ENCODE data around the gene C1QL1. TPM values are rescaled to one million over a fixed set of nuclear protein-coding genes. Genes with fewer than 3 reads are reported as not detected.

C1QL1 gene
- total and polyA plus RNA-seq, 2 of the 13 experiments (the other 11 are each of a cell fraction or from before 2014, with no cell fraction given) = 0.11 TPM

GRCh38 chr17:44933824-44934744, 34.0 kb downstream of the C1QL1 start:
- DNase-seq (ENCODE audit: low spot score) (no peak), ATAC-seq (no peak; the same call in 2 of the 3 replicates), FAIRE-seq (no peak)
- H3K36me3 ChIP-seq (replicated peaks in 1 of 2; ENCODE audit: control insufficient read depth in 1 of 2, insufficient read depth in 2 of 2, low read length in 2 of 2) = peaks cover 43 to 69% of the 10 kb centered on the region in 2 experiments
- no TSS peak for BruUV-seq (replicated peaks)
- no peak overlapping the region for H3K4me3 ChIP-seq (replicated peaks in 1 of 3; ENCODE audit: insufficient read depth in 1 of 3, low read depth in 2 of 3, low read length in 3 of 3)
- POLR2A ChIA-PET = no interaction called here
- no peaks in the 10 kb centered on the region for H3K27me3 ChIP-seq (ENCODE audit: control insufficient read depth in 1 of 2, insufficient read depth in 2 of 2, low read length in 2 of 2)
- H3K79me2 ChIP-seq (ENCODE audit: insufficient read depth, low read length) = peaks cover 3% of the 10 kb centered on the region
- intact Hi-C loops (cut with micrococcal nuclease; ENCODE audit: unreplicated experiment) (no loop called here), in situ Hi-C loops (cut with HindIII; ENCODE audit: extremely low pct_ligation_motif_present, low pct_unique_long_range_greater_than_20kb) (no loop called here)
- H3K9ac ChIP-seq (ENCODE audit: insufficient read depth, low read depth, low read length) = no peak overlapping the region
- no peaks in the 10 kb centered on the region for H4K20me1 ChIP-seq (ENCODE audit: insufficient read depth, low read length)
- WGBS (ENCODE audit: low lambda C conversion rate) = 99% methylated on average over 26 of the region's 34 CpGs
- no peaks in the 10 kb centered on the region for H3K4me1 ChIP-seq (ENCODE audit: insufficient read depth, low read length)
- H3K27ac ChIP-seq (ENCODE audit: extremely low read length, insufficient read depth, low read length) = no peak overlapping the region
- no peak overlapping the region for H3K4me2 ChIP-seq (ENCODE audit: low read depth, low read length)
- H3K9me3 ChIP-seq (ENCODE audit: low read length) = no peaks in the 10 kb centered on the region
- TF ChIP-seq, protein P1, sequence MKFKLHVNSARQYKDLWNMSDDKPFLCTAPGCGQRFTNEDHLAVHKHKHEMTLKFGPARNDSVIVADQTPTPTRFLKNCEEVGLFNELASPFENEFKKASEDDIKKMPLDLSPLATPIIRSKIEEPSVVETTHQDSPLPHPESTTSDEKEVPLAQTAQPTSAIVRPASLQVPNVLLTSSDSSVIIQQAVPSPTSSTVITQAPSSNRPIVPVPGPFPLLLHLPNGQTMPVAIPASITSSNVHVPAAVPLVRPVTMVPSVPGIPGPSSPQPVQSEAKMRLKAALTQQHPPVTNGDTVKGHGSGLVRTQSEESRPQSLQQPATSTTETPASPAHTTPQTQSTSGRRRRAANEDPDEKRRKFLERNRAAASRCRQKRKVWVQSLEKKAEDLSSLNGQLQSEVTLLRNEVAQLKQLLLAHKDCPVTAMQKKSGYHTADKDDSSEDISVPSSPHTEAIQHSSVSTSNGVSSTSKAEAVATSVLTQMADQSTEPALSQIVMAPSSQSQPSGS (CRISPR knock-in tag; IDR thresholded peaks at IDR 0.05) = no peak
- TF ChIP-seq RBFOX2 (IDR thresholded peaks at IDR 0.05; ENCODE audit: low read depth, low read length) (0 out of 2 replicates have a peak, but pooled peaks have one; percentile 32), AGO2 (optimal IDR thresholded peaks at IDR 0.05; ENCODE audit: low read depth, low read length) (peak; percentile 62), GFI1 (CRISPR knock-in tag; IDR thresholded peaks at IDR 0.05; ENCODE audit: borderline replicate concordance) (no peak)
- CTCF ChIA-PET (ENCODE audit: low intra/inter-chr PET ratio, low total read pairs) = no interaction called here
- H2AFZ ChIP-seq (ENCODE audit: low read length) = no peak overlapping the region

GRCh38 chr17:44932787-44933097, 35.4 kb downstream of the C1QL1 start:
- Histone ChIP-seq H2AFZ (ENCODE audit: low read length) (no peak overlapping the region), H3K9ac (ENCODE audit: insufficient read depth, low read depth, low read length) (no peak overlapping the region), H3K27ac (ENCODE audit: extremely low read length, insufficient read depth, low read length) (no peak overlapping the region), H3K4me3 (replicated peaks in 1 of 3; ENCODE audit: insufficient read depth in 1 of 3, low read depth in 2 of 3, low read length in 3 of 3) (no peak overlapping the region), H3K36me3 (replicated peaks in 1 of 2; ENCODE audit: control insufficient read depth in 1 of 2, insufficient read depth in 2 of 2, low read length in 2 of 2) (peaks cover 55 to 82% of the 10 kb centered on the region in 2 experiments), H3K4me2 (ENCODE audit: low read depth, low read length) (no peak overlapping the region), H3K27me3 (ENCODE audit: control insufficient read depth in 1 of 2, insufficient read depth in 2 of 2, low read length in 2 of 2) (no peaks in the 10 kb centered on the region), H3K9me3 (ENCODE audit: low read length) (no peaks in the 10 kb centered on the region), H3K4me1 (ENCODE audit: insufficient read depth, low read length) (no peaks in the 10 kb centered on the region), H3K79me2 (ENCODE audit: insufficient read depth, low read length) (no peaks in the 10 kb centered on the region), H4K20me1 (ENCODE audit: insufficient read depth, low read length) (no peaks in the 10 kb centered on the region)
- FAIRE-seq (no peak), ATAC-seq (no peak), DNase-seq (ENCODE audit: low spot score) (no peak)
- POLR2A ChIA-PET = no interaction called here
- CTCF ChIA-PET (ENCODE audit: low intra/inter-chr PET ratio, low total read pairs) = no interaction called here
- intact Hi-C loops (cut with micrococcal nuclease; ENCODE audit: unreplicated experiment) (no loop called here), in situ Hi-C loops (cut with HindIII; ENCODE audit: extremely low pct_ligation_motif_present, low pct_unique_long_range_greater_than_20kb) (no loop called here)
- BruUV-seq (replicated peaks) = no TSS peak
- WGBS (ENCODE audit: low lambda C conversion rate) = 98% methylated on average over 6 of the region's 6 CpGs
- TF ChIP-seq ZNF234 (CRISPR knock-in tag; conservative IDR thresholded peaks at IDR 0.05) = no peak
- TF ChIP-seq, protein P2, sequence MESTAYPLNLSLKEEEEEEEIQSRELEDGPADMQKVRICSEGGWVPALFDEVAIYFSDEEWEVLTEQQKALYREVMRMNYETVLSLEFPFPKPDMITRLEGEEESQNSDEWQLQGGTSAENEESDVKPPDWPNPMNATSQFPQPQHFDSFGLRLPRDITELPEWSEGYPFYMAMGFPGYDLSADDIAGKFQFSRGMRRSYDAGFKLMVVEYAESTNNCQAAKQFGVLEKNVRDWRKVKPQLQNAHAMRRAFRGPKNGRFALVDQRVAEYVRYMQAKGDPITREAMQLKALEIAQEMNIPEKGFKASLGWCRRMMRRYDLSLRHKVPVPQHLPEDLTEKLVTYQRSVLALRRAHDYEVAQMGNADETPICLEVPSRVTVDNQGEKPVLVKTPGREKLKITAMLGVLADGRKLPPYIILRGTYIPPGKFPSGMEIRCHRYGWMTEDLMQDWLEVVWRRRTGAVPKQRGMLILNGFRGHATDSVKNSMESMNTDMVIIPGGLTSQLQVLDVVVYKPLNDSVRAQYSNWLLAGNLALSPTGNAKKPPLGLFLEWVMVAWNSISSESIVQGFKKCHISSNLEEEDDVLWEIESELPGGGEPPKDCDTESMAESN (CRISPR knock-in tag; conservative IDR thresholded peaks at IDR 0.05) = no peak
- no peak for TF ChIP-seq ZNF747 (CRISPR knock-in tag; IDR thresholded peaks at IDR 0.05; ENCODE audit: borderline replicate concordance)
- TF ChIP-seq GLMP (CRISPR knock-in tag; IDR thresholded peaks at IDR 0.05; ENCODE audit: borderline replicate concordance) = no peak

All from HepG2 (cell line).